Gastroesophageal sphincter (tissue), 3 donors: ENCODE data around the gene MXD3.

ENCODE experiments used
- EP300 ChIP-seq: sonication (generic); formaldehyde crosslinking; IDR thresholded peaks from one replicate; pipeline ENCODE4 v1.6.1; 2017; ENCODE audit warnings: antibody characterized with exemption, mild to moderate bottlenecking
- POLR2A ChIP-seq, 2 donors: fragments of 450-650 bp; IDR thresholded peaks; one replicate each; pipeline ENCODE4 v1.6.1; 2017; ENCODE audit warnings: antibody characterized with exemption in 2 of 2, mild to moderate bottlenecking in 2 of 2, moderate library complexity in 1 of 2
- POLR2AphosphoS5 ChIP-seq: sonication (generic); formaldehyde crosslinking; IDR thresholded peaks from one replicate; pipeline ENCODE4 v1.6.1; 2017; ENCODE audit warnings: antibody characterized with exemption
- TF ChIP-seq, protein P1 (sequence below), 4 experiments: fragments of 200-600 bp in 2 of 4; fragments of 450-650 bp in 2 of 4; sonication (generic) in 1 of 4; IDR thresholded peaks; one replicate each; pipeline ENCODE4 v1.5.1; 2017 to 2019; ENCODE audit warnings: antibody characterized with exemption in 4 of 4, mild to moderate bottlenecking in 2 of 4, moderate library complexity in 2 of 4

DNA sequence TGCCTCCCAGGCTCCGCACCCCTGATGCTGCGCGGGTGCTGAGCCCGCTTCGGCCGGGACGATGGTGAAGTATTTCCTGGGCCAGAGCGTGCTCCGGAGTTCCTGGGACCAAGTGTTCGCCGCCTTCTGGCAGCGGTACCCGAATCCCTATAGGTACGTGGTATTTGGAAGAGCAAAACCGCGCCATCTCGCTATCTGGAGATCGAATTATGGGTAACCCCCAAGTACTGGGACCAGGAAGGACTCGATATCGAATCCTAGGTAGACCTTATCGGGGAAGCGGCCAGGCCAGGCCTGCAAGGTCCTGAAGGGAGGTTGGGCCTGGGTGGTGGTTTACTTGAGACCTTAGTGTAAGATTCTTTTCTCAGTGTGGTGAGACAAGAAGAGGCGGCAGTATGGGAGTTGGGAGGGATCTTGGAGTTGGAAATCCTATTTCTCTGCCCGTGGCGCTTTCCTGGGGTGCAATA, 7.7 kb downstream of the MXD3 start:
- TF ChIP-seq POLR2A (IDR thresholded peaks at IDR 0.05) (no peak), POLR2AphosphoS5 (no peak), EP300 (no peak)
- TF ChIP-seq, protein P1, sequence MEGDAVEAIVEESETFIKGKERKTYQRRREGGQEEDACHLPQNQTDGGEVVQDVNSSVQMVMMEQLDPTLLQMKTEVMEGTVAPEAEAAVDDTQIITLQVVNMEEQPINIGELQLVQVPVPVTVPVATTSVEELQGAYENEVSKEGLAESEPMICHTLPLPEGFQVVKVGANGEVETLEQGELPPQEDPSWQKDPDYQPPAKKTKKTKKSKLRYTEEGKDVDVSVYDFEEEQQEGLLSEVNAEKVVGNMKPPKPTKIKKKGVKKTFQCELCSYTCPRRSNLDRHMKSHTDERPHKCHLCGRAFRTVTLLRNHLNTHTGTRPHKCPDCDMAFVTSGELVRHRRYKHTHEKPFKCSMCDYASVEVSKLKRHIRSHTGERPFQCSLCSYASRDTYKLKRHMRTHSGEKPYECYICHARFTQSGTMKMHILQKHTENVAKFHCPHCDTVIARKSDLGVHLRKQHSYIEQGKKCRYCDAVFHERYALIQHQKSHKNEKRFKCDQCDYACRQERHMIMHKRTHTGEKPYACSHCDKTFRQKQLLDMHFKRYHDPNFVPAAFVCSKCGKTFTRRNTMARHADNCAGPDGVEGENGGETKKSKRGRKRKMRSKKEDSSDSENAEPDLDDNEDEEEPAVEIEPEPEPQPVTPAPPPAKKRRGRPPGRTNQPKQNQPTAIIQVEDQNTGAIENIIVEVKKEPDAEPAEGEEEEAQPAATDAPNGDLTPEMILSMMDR (IDR thresholded peaks at IDR 0.05), result peak in 1 of 4 experiments; percentile 2
